ENCODE measurements around the gene NR1I3. TPM values are rescaled to one million over a fixed set of nuclear protein-coding genes. Genes with fewer than 3 reads are reported as not detected.

The NR1I3 gene
- total and polyA plus RNA-seq, 2 experiments from 2014 or later = 0.50 TPM; not detected in 1

DNA sequence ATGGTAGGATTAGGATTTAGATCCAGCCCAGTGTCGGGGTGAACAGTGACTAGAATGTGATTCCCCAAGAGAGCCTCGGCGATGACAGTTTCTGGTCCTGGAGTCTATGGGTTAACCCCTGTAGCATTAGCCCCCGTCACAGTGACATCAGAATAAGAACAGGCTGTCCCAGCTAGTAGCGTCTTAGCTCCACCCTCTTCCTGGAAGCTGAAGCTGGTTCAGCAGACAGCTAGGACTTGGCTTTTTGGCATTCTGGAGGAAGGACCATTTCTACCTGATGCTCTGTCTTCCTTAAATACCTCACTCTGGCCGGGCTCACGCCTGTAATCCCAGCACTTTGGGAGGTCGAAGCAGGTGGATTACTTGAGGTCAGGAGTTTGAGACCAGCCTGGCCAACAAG, 30.8 kb downstream of the NR1I3 start (continued):
- TF ChIP-seq, protein P1, sequence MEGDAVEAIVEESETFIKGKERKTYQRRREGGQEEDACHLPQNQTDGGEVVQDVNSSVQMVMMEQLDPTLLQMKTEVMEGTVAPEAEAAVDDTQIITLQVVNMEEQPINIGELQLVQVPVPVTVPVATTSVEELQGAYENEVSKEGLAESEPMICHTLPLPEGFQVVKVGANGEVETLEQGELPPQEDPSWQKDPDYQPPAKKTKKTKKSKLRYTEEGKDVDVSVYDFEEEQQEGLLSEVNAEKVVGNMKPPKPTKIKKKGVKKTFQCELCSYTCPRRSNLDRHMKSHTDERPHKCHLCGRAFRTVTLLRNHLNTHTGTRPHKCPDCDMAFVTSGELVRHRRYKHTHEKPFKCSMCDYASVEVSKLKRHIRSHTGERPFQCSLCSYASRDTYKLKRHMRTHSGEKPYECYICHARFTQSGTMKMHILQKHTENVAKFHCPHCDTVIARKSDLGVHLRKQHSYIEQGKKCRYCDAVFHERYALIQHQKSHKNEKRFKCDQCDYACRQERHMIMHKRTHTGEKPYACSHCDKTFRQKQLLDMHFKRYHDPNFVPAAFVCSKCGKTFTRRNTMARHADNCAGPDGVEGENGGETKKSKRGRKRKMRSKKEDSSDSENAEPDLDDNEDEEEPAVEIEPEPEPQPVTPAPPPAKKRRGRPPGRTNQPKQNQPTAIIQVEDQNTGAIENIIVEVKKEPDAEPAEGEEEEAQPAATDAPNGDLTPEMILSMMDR (conservative IDR thresholded peaks at IDR 0.05; ENCODE audit: low read depth in 2 of 2) = no peak
- TF ChIP-seq NANOG (IDR thresholded peaks at IDR 0.05; ENCODE audit: borderline replicate concordance) (no peak), EZH2 (IDR thresholded peaks at IDR 0.05; ENCODE audit: low read depth, unreplicated experiment) (no peak), ZNF331 (CRISPR knock-in tag; IDR thresholded peaks at IDR 0.05; ENCODE audit: low read depth) (no peak), JUNB (IDR thresholded peaks at IDR 0.05; ENCODE audit: unreplicated experiment) (no peak), STAT1 (IDR thresholded peaks at IDR 0.05; ENCODE audit: unreplicated experiment) (no peak), CREB1 (CRISPR knock-in tag; IDR thresholded peaks at IDR 0.05; ENCODE audit: low read depth) (no peak)
- TF ChIP-seq, protein P2, sequence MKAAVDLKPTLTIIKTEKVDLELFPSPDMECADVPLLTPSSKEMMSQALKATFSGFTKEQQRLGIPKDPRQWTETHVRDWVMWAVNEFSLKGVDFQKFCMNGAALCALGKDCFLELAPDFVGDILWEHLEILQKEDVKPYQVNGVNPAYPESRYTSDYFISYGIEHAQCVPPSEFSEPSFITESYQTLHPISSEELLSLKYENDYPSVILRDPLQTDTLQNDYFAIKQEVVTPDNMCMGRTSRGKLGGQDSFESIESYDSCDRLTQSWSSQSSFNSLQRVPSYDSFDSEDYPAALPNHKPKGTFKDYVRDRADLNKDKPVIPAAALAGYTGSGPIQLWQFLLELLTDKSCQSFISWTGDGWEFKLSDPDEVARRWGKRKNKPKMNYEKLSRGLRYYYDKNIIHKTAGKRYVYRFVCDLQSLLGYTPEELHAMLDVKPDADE (IDR thresholded peaks at IDR 0.05) = no peak

DNA sequence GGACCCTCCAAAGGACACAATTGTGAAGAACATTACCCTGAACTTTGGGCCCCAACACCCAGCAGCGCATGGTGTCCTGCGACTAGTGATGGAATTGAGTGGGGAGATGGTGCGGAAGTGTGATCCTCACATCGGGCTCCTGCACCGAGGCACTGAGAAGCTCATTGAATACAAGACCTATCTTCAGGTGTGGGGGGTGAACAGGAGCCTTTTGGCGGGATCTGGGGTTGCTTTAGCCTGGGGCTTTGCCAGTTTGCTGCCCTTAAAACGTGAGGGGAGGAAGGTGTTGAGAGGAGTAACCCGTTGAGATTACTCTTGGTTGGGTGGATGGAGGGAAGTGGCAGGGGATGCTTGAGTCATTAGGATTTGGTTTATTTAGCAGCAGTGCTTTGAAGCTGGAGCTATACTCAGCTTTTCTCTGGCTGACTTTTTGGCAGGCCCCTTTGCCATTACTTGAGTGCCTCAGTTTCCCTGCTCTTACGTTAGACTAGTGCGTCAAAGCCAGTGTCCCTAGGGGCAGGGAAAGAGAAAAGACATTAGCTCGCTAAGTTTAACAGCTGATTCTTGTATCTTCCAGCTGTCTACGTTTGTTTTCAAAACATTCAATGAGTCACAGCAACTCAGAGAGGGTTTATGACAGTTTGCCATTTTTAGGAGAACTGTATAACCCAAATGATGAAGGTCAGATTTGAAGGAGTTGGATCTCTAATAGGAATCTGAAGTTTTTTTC, 31.4 kb downstream of the NR1I3 start:
- Histone ChIP-seq H3K9me2 (ENCODE audit: insufficient read depth) (no peaks in the 10 kb centered on the region), H3K4me1 (ENCODE audit: insufficient read depth) (peaks cover 7% of the 10 kb centered on the region), H4K20me1 (replicated peaks; ENCODE audit: insufficient read depth) (peaks cover 9% of the 10 kb centered on the region; the same call in 1 of the 2 replicates), H3K4me2 (no peak overlapping the region), H3K36me3 (ENCODE audit: insufficient read depth) (peaks cover 40% of the 10 kb centered on the region), H3K27ac (ENCODE audit: low read depth) (no peak overlapping the region), H3F3A (replicated peaks; ENCODE audit: low read depth) (peaks cover 39% of the 10 kb centered on the region), H3K4me3 (no peak overlapping the region), H3K79me2 (replicated peaks; ENCODE audit: insufficient read depth) (peaks cover 32% of the 10 kb centered on the region), H3K27me3 (ENCODE audit: insufficient read depth) (no peaks in the 10 kb centered on the region), H2AFZ (no peak overlapping the region)
- Mint-ChIP-seq H3K27me3 (ENCODE audit: insufficient read depth, low read depth, poor library complexity) (peaks cover 1% of the 10 kb centered on the region), H3K27ac (no peak overlapping the region), H3K9me3 (no peaks in the 10 kb centered on the region), H3K4me1 (peaks cover 18% of the 10 kb centered on the region), H3K36me3 (ENCODE audit: low read depth) (peaks cover 68% of the 10 kb centered on the region), H3K4me3 (no peak overlapping the region)
- DNase-seq (ENCODE audit: low spot score) (no peak), ATAC-seq (no peak)
- TF ChIP-seq ZNF114 (CRISPR knock-in tag; IDR thresholded peaks at IDR 0.05) (no peak), ZNF331 (CRISPR knock-in tag; IDR thresholded peaks at IDR 0.05; ENCODE audit: low read depth) (no peak), EZH2 (IDR thresholded peaks at IDR 0.05; ENCODE audit: low read depth, unreplicated experiment) (no peak), POLR2AphosphoS5 (IDR thresholded peaks at IDR 0.05; ENCODE audit: low read depth) (no peak), STAT1 (IDR thresholded peaks at IDR 0.05; ENCODE audit: unreplicated experiment) (no peak), JUNB (IDR thresholded peaks at IDR 0.05; ENCODE audit: unreplicated experiment) (no peak), NANOG (IDR thresholded peaks at IDR 0.05; ENCODE audit: borderline replicate concordance) (no peak), CREB1 (CRISPR knock-in tag; IDR thresholded peaks at IDR 0.05; ENCODE audit: low read depth) (no peak), EZH2phosphoT487 (IDR thresholded peaks at IDR 0.05; ENCODE audit: unreplicated experiment) (no peak)
- TF ChIP-seq, protein P3, sequence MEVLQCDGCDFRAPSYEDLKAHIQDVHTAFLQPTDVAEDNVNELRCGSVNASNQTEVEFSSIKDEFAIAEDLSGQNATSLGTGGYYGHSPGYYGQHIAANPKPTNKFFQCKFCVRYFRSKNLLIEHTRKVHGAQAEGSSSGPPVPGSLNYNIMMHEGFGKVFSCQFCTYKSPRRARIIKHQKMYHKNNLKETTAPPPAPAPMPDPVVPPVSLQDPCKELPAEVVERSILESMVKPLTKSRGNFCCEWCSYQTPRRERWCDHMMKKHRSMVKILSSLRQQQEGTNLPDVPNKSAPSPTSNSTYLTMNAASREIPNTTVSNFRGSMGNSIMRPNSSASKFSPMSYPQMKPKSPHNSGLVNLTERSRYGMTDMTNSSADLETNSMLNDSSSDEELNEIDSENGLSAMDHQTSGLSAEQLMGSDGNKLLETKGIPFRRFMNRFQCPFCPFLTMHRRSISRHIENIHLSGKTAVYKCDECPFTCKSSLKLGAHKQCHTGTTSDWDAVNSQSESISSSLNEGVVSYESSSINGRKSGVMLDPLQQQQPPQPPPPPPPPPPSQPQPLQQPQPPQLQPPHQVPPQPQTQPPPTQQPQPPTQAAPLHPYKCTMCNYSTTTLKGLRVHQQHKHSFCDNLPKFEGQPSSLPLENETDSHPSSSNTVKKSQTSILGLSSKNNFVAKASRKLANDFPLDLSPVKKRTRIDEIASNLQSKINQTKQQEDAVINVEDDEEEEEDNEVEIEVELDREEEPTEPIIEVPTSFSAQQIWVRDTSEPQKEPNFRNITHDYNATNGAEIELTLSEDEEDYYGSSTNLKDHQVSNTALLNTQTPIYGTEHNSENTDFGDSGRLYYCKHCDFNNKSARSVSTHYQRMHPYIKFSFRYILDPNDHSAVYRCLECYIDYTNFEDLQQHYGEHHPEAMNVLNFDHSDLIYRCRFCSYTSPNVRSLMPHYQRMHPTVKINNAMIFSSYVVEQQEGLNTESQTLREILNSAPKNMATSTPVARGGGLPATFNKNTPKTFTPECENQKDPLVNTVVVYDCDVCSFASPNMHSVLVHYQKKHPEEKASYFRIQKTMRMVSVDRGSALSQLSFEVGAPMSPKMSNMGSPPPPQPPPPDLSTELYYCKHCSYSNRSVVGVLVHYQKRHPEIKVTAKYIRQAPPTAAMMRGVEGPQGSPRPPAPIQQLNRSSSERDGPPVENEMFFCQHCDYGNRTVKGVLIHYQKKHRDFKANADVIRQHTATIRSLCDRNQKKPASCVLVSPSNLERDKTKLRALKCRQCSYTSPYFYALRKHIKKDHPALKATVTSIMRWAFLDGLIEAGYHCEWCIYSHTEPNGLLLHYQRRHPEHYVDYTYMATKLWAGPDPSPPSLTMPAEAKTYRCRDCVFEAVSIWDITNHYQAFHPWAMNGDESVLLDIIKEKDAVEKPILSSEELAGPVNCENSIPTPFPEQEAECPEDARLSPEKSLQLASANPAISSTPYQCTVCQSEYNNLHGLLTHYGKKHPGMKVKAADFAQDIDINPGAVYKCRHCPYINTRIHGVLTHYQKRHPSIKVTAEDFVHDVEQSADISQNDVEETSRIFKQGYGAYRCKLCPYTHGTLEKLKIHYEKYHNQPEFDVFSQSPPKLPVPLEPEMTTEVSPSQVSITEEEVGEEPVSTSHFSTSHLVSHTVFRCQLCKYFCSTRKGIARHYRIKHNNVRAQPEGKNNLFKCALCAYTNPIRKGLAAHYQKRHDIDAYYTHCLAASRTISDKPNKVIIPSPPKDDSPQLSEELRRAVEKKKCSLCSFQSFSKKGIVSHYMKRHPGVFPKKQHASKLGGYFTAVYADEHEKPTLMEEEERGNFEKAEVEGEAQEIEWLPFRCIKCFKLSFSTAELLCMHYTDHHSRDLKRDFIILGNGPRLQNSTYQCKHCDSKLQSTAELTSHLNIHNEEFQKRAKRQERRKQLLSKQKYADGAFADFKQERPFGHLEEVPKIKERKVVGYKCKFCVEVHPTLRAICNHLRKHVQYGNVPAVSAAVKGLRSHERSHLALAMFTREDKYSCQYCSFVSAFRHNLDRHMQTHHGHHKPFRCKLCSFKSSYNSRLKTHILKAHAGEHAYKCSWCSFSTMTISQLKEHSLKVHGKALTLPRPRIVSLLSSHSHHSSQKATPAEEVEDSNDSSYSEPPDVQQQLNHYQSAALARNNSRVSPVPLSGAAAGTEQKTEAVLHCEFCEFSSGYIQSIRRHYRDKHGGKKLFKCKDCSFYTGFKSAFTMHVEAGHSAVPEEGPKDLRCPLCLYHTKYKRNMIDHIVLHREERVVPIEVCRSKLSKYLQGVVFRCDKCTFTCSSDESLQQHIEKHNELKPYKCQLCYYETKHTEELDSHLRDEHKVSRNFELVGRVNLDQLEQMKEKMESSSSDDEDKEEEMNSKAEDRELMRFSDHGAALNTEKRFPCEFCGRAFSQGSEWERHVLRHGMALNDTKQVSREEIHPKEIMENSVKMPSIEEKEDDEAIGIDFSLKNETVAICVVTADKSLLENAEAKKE (CRISPR knock-in tag; IDR thresholded peaks at IDR 0.05) = no peak

Data from GM23338 (cell line).